HEK293 (cell line): ENCODE measurements around the gene SEZ6L.

Source experiments
- CTCF ChIA-PET: fragments of 350-600 bp; formaldehyde crosslinking; extraction: SDS; loops from one replicate; lab custom pipeline; 2021; ENCODE audit warnings: antibody characterized with exemption; lab: Yijun Ruan, JAX
- POLR2A ChIA-PET: fragments of 300-600 bp; formaldehyde crosslinking; extraction: SDS; loops from one replicate; lab custom pipeline; 2020; ENCODE audit warnings: antibody characterized with exemption, inconsistent platforms; lab: Yijun Ruan, JAX
- H3K27ac ChIP-seq: fragments of 200-500 bp; sonication (Bioruptor generic); 2 replicates; pipeline ENCODE4 v1.5.1; 2014; ENCODE audit warnings: low read depth, low read length, control low read depth, inconsistent platforms; ENCODE audit errors: extremely low read depth
- H3K36me3 ChIP-seq, 2 experiments: fragments of 200-500 bp in 1 of 2; sonication (Bioruptor generic) in 1 of 2; 1 replicate in 1 of 2; 2 replicates in 1 of 2; pipeline ENCODE4 v1.5.1; 2014 to 2017; ENCODE audit warnings: inconsistent platforms in 2 of 2, low read length in 2 of 2; ENCODE audit not compliant: control insufficient read depth in 2 of 2, insufficient read depth in 1 of 2
- H3K4me1 ChIP-seq: fragments of 200-500 bp; sonication (Bioruptor generic); 2 replicates; pipeline ENCODE4 v1.5.1; 2014; ENCODE audit warnings: mild to moderate bottlenecking, low read length, inconsistent platforms; ENCODE audit not compliant: control insufficient read depth, insufficient read depth
- H3K4me3 ChIP-seq: 2 replicates; pipeline ENCODE4 v1.5.1; 2011; ENCODE audit warnings: low read depth, mild to moderate bottlenecking, control low read depth, low read length, moderate library complexity
- H3K9me3 ChIP-seq: fragments of 200-500 bp; sonication (Bioruptor generic); 2 replicates; pipeline ENCODE4 v1.5.1; 2014; ENCODE audit warnings: low read depth, low read length, inconsistent platforms; ENCODE audit not compliant: control insufficient read depth, insufficient read depth
- KLF1 ChIP-seq: fragments of 450-650 bp; formaldehyde crosslinking; IDR thresholded peaks from 2 replicates; pipeline ENCODE4 v1.5.1; 2016; ENCODE audit warnings: missing biosample characterization, missing genetic modification characterization
- SETDB1 ChIP-seq: IDR thresholded peaks from one replicate; pipeline ENCODE4 v1.6.1; 2017; ENCODE audit warnings: mild to moderate bottlenecking, low read length, moderate library complexity, mixed read lengths; ENCODE audit not compliant: insufficient read length
- ZBTB21 ChIP-seq: fragments of 450-650 bp; formaldehyde crosslinking; IDR thresholded peaks from 2 replicates; pipeline ENCODE4 v1.5.1; 2017; ENCODE audit warnings: missing biosample characterization, missing genetic modification characterization
- ZFHX2 ChIP-seq: fragments of 450-650 bp; formaldehyde crosslinking; conservative IDR thresholded peaks from 2 replicates; pipeline ENCODE4 v1.5.1; 2016; ENCODE audit warnings: missing biosample characterization, missing genetic modification characterization
- ZFP3 ChIP-seq: fragments of 450-650 bp; formaldehyde crosslinking; IDR thresholded peaks from 2 replicates; pipeline ENCODE4 v1.5.1; 2016; ENCODE audit warnings: low read depth, missing biosample characterization, missing genetic modification characterization
- ZNF175 ChIP-seq: fragments of 450-650 bp; formaldehyde crosslinking; IDR thresholded peaks from 2 replicates; pipeline ENCODE4 v1.5.1; 2016; ENCODE audit warnings: missing biosample characterization, missing genetic modification characterization
- ZNF433 ChIP-seq: fragments of 450-650 bp; formaldehyde crosslinking; IDR thresholded peaks from 2 replicates; pipeline ENCODE4 v1.5.1; 2016; ENCODE audit warnings: missing biosample characterization, missing genetic modification characterization, low read depth
- ZNF48 ChIP-seq: fragments of 450-650 bp; formaldehyde crosslinking; IDR thresholded peaks from 2 replicates; pipeline ENCODE4 v1.5.1; 2016; ENCODE audit warnings: missing biosample characterization, missing genetic modification characterization
- ZNF549 ChIP-seq: fragments of 450-650 bp; IDR thresholded peaks from 2 replicates; pipeline ENCODE4 v1.5.1; 2018; ENCODE audit warnings: missing biosample characterization, missing genetic modification characterization, mild to moderate bottlenecking, inconsistent platforms, moderate library complexity
- ZNF664 ChIP-seq: fragments of 450-650 bp; formaldehyde crosslinking; IDR thresholded peaks from 2 replicates; pipeline ENCODE4 v1.5.1; 2016; ENCODE audit warnings: missing biosample characterization, missing genetic modification characterization
- TF ChIP-seq, protein P1 (sequence below): fragments of 450-650 bp; formaldehyde crosslinking; IDR thresholded peaks from 2 replicates; pipeline ENCODE4 v1.5.1; 2016; ENCODE audit warnings: missing biosample characterization, missing genetic modification characterization, borderline replicate concordance
- TF ChIP-seq, protein P2 (sequence below): fragments of 450-650 bp; formaldehyde crosslinking; IDR thresholded peaks from 2 replicates; pipeline ENCODE4 v1.5.1; 2016; ENCODE audit warnings: missing biosample characterization, missing genetic modification characterization
- TF ChIP-seq, protein P3 (sequence below): fragments of 450-650 bp; formaldehyde crosslinking; IDR thresholded peaks from 2 replicates; pipeline ENCODE4; 2016; ENCODE audit warnings: missing biosample characterization, missing genetic modification characterization
- TF ChIP-seq, protein P4 (sequence below): fragments of 450-650 bp; formaldehyde crosslinking; conservative IDR thresholded peaks from 2 replicates; pipeline ENCODE4 v1.5.1; 2016; ENCODE audit warnings: low read depth, missing biosample characterization, missing genetic modification characterization
- TF ChIP-seq, protein P5 (sequence below): fragments of 450-650 bp; formaldehyde crosslinking; IDR thresholded peaks from 2 replicates; pipeline ENCODE4 v1.5.1; 2016; ENCODE audit warnings: missing biosample characterization, missing genetic modification characterization, borderline replicate concordance

SEZ6L gene

DNA sequence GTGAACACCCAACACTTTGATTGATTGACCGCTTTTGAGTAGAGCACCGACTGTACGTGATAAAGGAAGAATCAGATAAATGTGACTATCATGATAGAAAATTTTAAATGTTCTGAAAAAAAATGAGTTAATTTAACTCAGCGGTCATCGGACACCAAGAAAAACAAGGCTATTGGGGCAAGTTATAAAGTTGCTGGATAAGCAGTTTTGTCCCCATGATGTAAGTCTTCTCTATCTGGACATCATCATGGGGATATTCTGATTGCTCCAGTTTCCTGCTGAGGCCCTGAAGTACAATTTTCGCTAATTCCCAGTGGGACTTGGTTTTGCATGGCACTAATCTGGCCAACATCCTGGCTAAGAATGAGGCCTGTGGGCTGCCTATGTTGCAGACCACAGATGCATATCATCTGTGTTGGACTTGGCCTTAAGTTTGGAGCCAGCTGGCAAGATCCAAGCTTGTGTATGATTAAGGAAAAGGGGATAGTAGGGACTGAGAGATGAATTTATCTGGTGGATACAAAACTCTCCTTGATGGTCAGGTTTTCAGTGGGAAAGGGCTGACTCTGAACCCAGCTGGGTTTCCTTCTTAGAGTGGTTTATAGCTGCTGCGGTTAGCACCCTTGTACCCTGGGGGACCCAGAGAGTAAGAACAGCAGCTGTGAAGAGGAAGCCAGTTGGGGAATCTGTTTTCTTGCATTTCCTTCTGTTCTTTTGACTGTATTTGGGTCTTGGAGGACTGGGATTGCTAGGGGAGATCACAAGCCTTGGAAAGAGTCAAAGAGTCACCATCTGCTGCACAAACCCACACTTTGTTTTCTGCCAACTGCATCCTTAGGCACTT, 118.3 kb downstream of the SEZ6L start (continued):
- TF ChIP-seq ZFHX2 (tag by site-specific recombination), result no peak
- TF ChIP-seq ZNF549 (tag by site-specific recombination), result no peak
- TF ChIP-seq, protein P1, sequence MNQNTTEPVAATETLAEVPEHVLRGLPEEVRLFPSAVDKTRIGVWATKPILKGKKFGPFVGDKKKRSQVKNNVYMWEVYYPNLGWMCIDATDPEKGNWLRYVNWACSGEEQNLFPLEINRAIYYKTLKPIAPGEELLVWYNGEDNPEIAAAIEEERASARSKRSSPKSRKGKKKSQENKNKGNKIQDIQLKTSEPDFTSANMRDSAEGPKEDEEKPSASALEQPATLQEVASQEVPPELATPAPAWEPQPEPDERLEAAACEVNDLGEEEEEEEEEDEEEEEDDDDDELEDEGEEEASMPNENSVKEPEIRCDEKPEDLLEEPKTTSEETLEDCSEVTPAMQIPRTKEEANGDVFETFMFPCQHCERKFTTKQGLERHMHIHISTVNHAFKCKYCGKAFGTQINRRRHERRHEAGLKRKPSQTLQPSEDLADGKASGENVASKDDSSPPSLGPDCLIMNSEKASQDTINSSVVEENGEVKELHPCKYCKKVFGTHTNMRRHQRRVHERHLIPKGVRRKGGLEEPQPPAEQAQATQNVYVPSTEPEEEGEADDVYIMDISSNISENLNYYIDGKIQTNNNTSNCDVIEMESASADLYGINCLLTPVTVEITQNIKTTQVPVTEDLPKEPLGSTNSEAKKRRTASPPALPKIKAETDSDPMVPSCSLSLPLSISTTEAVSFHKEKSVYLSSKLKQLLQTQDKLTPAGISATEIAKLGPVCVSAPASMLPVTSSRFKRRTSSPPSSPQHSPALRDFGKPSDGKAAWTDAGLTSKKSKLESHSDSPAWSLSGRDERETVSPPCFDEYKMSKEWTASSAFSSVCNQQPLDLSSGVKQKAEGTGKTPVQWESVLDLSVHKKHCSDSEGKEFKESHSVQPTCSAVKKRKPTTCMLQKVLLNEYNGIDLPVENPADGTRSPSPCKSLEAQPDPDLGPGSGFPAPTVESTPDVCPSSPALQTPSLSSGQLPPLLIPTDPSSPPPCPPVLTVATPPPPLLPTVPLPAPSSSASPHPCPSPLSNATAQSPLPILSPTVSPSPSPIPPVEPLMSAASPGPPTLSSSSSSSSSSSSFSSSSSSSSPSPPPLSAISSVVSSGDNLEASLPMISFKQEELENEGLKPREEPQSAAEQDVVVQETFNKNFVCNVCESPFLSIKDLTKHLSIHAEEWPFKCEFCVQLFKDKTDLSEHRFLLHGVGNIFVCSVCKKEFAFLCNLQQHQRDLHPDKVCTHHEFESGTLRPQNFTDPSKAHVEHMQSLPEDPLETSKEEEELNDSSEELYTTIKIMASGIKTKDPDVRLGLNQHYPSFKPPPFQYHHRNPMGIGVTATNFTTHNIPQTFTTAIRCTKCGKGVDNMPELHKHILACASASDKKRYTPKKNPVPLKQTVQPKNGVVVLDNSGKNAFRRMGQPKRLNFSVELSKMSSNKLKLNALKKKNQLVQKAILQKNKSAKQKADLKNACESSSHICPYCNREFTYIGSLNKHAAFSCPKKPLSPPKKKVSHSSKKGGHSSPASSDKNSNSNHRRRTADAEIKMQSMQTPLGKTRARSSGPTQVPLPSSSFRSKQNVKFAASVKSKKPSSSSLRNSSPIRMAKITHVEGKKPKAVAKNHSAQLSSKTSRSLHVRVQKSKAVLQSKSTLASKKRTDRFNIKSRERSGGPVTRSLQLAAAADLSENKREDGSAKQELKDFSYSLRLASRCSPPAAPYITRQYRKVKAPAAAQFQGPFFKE (tag by site-specific recombination), result no peak
- TF ChIP-seq ZNF433 (tag by site-specific recombination), result no peak
- TF ChIP-seq, protein P2, sequence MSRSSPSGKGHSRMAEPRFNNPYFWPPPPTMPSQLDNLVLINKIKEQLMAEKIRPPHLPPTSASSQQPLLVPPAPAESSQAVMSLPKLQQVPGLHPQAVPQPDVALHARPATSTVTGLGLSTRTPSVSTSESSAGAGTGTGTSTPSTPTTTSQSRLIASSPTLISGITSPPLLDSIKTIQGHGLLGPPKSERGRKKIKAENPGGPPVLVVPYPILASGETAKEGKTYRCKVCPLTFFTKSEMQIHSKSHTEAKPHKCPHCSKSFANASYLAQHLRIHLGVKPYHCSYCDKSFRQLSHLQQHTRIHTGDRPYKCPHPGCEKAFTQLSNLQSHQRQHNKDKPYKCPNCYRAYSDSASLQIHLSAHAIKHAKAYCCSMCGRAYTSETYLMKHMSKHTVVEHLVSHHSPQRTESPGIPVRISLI (tag by site-specific recombination), result no peak
- no peak for TF ChIP-seq KLF1 (tag by site-specific recombination)
- no peak for TF ChIP-seq SETDB1
- TF ChIP-seq ZNF664, result no peak

DNA sequence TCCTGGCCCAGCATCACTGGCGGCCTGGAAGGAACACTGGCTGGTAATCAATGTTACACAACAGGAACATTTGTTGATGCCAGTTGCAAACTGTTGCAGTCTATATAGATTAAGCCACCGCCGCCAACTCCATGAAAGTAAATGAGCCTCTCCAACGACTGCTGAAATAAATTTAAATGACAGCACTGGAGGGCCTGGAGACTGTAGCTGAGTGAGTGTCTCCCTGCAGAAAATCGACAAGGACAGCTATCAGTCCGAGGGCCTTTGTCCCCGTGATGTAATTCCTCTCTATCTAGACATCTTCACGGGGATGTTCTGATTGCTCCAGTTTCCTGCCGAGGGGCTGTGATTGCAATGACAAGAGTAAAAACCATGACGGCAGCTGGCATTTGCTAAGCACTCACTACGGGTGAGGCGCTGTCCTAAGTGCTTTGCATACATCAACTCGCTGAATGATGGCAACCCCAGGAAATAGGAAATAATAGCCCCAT, 120.4 kb downstream of the SEZ6L start:
- CTCF ChIA-PET, result interaction anchor here (0.8 kb wide), 1 partner anchor 11 kb away, joined by 3 read pairs; no protein-coding TSS in a partner anchor
- H3K36me3 ChIP-seq, result no peaks in the 10 kb centered on the region
- no peak overlapping the region for H3K4me3 ChIP-seq
- no peaks in the 10 kb centered on the region for H3K4me1 ChIP-seq
- TF ChIP-seq ZNF48 (tag by site-specific recombination) (no peak), ZNF175 (tag by site-specific recombination) (no peak), ZFP3 (tag by site-specific recombination) (no peak), ZBTB21 (tag by site-specific recombination) (no peak)
- TF ChIP-seq, protein P3, sequence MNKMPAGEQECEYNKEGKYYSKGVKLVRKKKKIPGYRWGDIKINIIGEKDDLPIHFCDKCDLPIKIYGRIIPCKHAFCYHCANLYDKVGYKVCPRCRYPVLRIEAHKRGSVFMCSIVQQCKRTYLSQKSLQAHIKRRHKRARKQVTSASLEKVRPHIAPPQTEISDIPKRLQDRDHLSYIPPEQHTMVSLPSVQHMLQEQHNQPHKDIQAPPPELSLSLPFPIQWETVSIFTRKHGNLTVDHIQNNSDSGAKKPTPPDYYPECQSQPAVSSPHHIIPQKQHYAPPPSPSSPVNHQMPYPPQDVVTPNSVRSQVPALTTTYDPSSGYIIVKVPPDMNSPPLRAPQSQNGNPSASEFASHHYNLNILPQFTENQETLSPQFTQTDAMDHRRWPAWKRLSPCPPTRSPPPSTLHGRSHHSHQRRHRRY (tag by site-specific recombination), result no peak
- TF ChIP-seq, protein P4, sequence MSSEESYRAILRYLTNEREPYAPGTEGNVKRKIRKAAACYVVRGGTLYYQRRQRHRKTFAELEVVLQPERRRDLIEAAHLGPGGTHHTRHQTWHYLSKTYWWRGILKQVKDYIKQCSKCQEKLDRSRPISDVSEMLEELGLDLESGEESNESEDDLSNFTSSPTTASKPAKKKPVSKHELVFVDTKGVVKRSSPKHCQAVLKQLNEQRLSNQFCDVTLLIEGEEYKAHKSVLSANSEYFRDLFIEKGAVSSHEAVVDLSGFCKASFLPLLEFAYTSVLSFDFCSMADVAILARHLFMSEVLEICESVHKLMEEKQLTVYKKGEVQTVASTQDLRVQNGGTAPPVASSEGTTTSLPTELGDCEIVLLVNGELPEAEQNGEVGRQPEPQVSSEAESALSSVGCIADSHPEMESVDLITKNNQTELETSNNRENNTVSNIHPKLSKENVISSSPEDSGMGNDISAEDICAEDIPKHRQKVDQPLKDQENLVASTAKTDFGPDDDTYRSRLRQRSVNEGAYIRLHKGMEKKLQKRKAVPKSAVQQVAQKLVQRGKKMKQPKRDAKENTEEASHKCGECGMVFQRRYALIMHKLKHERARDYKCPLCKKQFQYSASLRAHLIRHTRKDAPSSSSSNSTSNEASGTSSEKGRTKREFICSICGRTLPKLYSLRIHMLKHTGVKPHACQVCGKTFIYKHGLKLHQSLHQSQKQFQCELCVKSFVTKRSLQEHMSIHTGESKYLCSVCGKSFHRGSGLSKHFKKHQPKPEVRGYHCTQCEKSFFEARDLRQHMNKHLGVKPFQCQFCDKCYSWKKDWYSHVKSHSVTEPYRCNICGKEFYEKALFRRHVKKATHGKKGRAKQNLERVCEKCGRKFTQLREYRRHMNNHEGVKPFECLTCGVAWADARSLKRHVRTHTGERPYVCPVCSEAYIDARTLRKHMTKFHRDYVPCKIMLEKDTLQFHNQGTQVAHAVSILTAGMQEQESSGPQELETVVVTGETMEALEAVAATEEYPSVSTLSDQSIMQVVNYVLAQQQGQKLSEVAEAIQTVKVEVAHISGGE (tag by site-specific recombination), result no peak
- TF ChIP-seq, protein P5, sequence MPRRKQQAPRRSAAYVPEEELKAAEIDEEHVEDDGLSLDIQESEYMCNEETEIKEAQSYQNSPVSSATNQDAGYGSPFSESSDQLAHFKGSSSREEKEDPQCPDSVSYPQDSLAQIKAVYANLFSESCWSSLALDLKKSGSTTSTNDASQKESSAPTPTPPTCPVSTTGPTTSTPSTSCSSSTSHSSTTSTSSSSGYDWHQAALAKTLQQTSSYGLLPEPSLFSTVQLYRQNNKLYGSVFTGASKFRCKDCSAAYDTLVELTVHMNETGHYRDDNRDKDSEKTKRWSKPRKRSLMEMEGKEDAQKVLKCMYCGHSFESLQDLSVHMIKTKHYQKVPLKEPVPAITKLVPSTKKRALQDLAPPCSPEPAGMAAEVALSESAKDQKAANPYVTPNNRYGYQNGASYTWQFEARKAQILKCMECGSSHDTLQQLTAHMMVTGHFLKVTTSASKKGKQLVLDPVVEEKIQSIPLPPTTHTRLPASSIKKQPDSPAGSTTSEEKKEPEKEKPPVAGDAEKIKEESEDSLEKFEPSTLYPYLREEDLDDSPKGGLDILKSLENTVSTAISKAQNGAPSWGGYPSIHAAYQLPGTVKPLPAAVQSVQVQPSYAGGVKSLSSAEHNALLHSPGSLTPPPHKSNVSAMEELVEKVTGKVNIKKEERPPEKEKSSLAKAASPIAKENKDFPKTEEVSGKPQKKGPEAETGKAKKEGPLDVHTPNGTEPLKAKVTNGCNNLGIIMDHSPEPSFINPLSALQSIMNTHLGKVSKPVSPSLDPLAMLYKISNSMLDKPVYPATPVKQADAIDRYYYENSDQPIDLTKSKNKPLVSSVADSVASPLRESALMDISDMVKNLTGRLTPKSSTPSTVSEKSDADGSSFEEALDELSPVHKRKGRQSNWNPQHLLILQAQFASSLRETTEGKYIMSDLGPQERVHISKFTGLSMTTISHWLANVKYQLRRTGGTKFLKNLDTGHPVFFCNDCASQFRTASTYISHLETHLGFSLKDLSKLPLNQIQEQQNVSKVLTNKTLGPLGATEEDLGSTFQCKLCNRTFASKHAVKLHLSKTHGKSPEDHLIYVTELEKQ, result no peak
- POLR2A ChIA-PET, result no interaction called here
- no peaks in the 10 kb centered on the region for H3K9me3 ChIP-seq
- H3K27ac ChIP-seq, result no peak overlapping the region
